WERI-Rb-1 (cell line): ENCODE results near the gene CCDC201.

Source experiments
- DNase-seq: peaks from one replicate; pipeline ENCODE4 v3.0.0-alpha.2; 2020
- H3K27ac ChIP-seq: fragments of 250-450 bp; sonication (Bioruptor Pico); 2 replicates; pipeline ENCODE4 v1.5.1; 2020; ENCODE audit warnings: mild to moderate bottlenecking, moderate library complexity
- H3K27me3 ChIP-seq: fragments of 250-450 bp; sonication (Bioruptor Pico); 2 replicates; pipeline ENCODE4 v1.5.1; 2021; ENCODE audit warnings: mild to moderate bottlenecking, low read depth, moderate library complexity; ENCODE audit not compliant: insufficient read depth, severe bottlenecking
- H3K36me3 ChIP-seq: fragments of 250-450 bp; sonication (Bioruptor Pico); 2 replicates; pipeline ENCODE4 v1.5.1; 2020; ENCODE audit warnings: mild to moderate bottlenecking, moderate library complexity
- H3K4me3 ChIP-seq: 2 replicates; pipeline ENCODE4 v1.5.1; 2011; ENCODE audit warnings: low read depth, mild to moderate bottlenecking, control low read depth, low read length
- H3K9me3 ChIP-seq: fragments of 250-450 bp; sonication (Bioruptor Pico); 2 replicates; pipeline ENCODE4 v1.5.1; 2021; ENCODE audit warnings: mild to moderate bottlenecking, moderate library complexity; ENCODE audit not compliant: severe bottlenecking
- TF ChIP-seq, protein P1 (sequence below): IDR thresholded peaks from 2 replicates; pipeline ENCODE4 v1.5.1; 2011; ENCODE audit warnings: low read depth, mild to moderate bottlenecking, control low read depth, inconsistent platforms, low read length

Gene CCDC201

GRCh38 chr7:45888993-45889366, 16.1 kb upstream of the CCDC201 start:
- peak overlapping the region; percentile 40 for H3K4me3 ChIP-seq
- DNase-seq: no peak
- no peaks in the 10 kb centered on the region for H3K36me3 ChIP-seq
- no peaks in the 10 kb centered on the region for H3K9me3 ChIP-seq
- H3K27ac ChIP-seq: no peak overlapping the region
- TF ChIP-seq, protein P1, sequence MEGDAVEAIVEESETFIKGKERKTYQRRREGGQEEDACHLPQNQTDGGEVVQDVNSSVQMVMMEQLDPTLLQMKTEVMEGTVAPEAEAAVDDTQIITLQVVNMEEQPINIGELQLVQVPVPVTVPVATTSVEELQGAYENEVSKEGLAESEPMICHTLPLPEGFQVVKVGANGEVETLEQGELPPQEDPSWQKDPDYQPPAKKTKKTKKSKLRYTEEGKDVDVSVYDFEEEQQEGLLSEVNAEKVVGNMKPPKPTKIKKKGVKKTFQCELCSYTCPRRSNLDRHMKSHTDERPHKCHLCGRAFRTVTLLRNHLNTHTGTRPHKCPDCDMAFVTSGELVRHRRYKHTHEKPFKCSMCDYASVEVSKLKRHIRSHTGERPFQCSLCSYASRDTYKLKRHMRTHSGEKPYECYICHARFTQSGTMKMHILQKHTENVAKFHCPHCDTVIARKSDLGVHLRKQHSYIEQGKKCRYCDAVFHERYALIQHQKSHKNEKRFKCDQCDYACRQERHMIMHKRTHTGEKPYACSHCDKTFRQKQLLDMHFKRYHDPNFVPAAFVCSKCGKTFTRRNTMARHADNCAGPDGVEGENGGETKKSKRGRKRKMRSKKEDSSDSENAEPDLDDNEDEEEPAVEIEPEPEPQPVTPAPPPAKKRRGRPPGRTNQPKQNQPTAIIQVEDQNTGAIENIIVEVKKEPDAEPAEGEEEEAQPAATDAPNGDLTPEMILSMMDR: no peak
- H3K27me3 ChIP-seq: peaks cover 46% of the 10 kb centered on the region

- Histone ChIP-seq H3K4me3 (peak within 1 kb of the TSS; percentile 40), H3K27ac (no peak within 1 kb of the TSS), H3K36me3 (no peaks in the 10 kb centered on the region), H3K9me3 (no peaks in the 10 kb centered on the region), H3K27me3 (peaks cover 46% of the 10 kb centered on the region)
- TF ChIP-seq, protein P1: no peak
- DNase-seq: peak; percentile 26
Observed at GRCh38 chr7:45888185-45888992, 15.5 kb upstream of the CCDC201 start, which contains the start of gene IGFBP1. TSS of gene IGFBP1 (plus strand) at chr7:45888488. CDS start at chr7:45888653, 165 bp downstream.

DNA sequence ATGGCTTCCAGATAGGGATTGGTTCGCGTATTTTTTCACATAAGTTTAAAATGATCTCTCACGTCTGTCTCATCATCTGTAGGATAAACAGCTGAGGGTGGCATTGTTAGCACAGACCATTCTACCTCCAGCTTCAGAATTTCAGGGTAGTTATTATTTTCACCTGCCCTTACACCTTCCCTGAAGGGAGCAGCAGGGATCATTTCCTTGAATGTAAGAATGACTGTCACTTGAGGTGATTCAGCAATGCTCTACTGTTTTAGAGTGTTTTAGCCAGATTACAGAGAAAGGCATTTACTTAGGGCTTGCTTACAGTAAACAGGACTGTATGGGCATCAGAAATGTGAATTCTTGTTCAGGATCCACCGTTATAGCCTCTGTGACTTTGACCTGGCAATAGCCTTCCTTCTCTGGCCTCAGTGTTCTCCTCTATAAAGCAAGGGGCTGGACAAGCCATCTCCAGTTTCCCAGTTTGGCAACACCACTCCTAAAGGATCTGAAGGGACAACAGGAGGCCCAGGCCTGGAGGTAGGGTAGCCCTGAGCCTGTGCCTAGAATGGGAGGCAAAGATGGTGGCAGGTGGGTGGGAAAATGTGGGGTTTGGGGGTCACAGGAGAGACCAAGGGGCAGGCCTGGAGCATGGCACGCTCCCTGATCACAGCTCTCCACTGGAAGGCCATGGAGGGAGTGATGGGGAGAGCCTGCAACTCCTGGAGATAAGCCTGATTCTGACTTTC, 14.2 kb upstream of the CCDC201 start:
- Histone ChIP-seq H3K27me3 (peaks cover 46% of the 10 kb centered on the region), H3K9me3 (no peaks in the 10 kb centered on the region), H3K36me3 (no peaks in the 10 kb centered on the region), H3K4me3 (no peak overlapping the region), H3K27ac (no peak overlapping the region)
- no peak for DNase-seq
- TF ChIP-seq, protein P1: no peak

- Histone ChIP-seq H3K9me3 (no peaks in the 10 kb centered on the region), H3K4me3 (no peak overlapping the region), H3K36me3 (no peaks in the 10 kb centered on the region), H3K27ac (no peak overlapping the region), H3K27me3 (peaks cover 35% of the 10 kb centered on the region)
- no peak for DNase-seq
- TF ChIP-seq, protein P1: no peak
Observed at GRCh38 chr7:45885264-45885882, 12.5 kb upstream of the CCDC201 start.

- H3K27ac ChIP-seq: no peak overlapping the region
- H3K27me3 ChIP-seq: peaks cover 22% of the 10 kb centered on the region
- H3K4me3 ChIP-seq: no peak overlapping the region
- no peaks in the 10 kb centered on the region for H3K9me3 ChIP-seq
- DNase-seq: no peak
- H3K36me3 ChIP-seq: no peaks in the 10 kb centered on the region
- TF ChIP-seq, protein P1: no peak
Observed at GRCh38 chr7:45884136-45884535, 11.3 kb upstream of the CCDC201 start.
